Heart right ventricle (tissue), 16 donors: Measurements from ENCODE around the gene C22orf15. TPM values are rescaled to one million over a fixed set of nuclear protein-coding genes. Genes with fewer than 3 reads are reported as not detected.

Experiments
- ATAC-seq, 8 donors: fragments of 200-7000 bp; cut with Tn5 transposase; one replicate each; pipeline ENCODE4 v1.9.1; 2020; ENCODE audit warnings: mild to moderate bottlenecking in 8 of 8, moderate library complexity in 8 of 8, moderate number of reproducible peaks in 1 of 8
- DNase-seq, 2 donors: peaks; one replicate each; pipeline ENCODE4 v3.0.0-alpha.2; 2020
- H3K27ac ChIP-seq, 10 donors: fragments of 200-600 bp; sonication (generic) in 2 of 10; one replicate each; pipeline versions ENCODE4 v1.5.0 to v1.8.0; 2020 to 2022; ENCODE audit warnings: mild to moderate bottlenecking in 3 of 10
- H3K27me3 ChIP-seq, 7 donors: fragments of 200-600 bp; one replicate each; pipeline ENCODE4 v1.8.0; 2021 to 2022; ENCODE audit warnings: mild to moderate bottlenecking in 2 of 7
- H3K36me3 ChIP-seq, 9 donors: fragments of 200-600 bp; sonication (generic) in 1 of 9; one replicate each; pipeline versions ENCODE4 v1.5.0 to v1.8.0; 2020 to 2022; ENCODE audit warnings: mild to moderate bottlenecking in 2 of 9
- H3K4me1 ChIP-seq, 9 donors: fragments of 200-600 bp; sonication (generic) in 1 of 9; one replicate each; pipeline versions ENCODE4 v1.5.0 to v1.8.0; 2020 to 2022; ENCODE audit warnings: mild to moderate bottlenecking in 4 of 9
- H3K4me3 ChIP-seq, 10 donors: fragments of 200-600 bp; sonication (generic) in 2 of 10; one replicate each; pipeline versions ENCODE4 v1.5.0 to v1.8.0; 2020 to 2022; ENCODE audit warnings: mild to moderate bottlenecking in 7 of 10, moderate library complexity in 2 of 10
- H3K9me3 ChIP-seq, 11 donors: fragments of 200-600 bp in 10 of 11; sonication (generic) in 2 of 11; one replicate each; pipeline versions ENCODE4 v1.5.0 to v1.8.0; 2013 to 2022; ENCODE audit warnings: mild to moderate bottlenecking in 2 of 11, control low read depth in 1 of 11, moderate library complexity in 1 of 11
- WGBS, 2 donors: extraction: QIAGEN DNeasy Blood & Tissue Kit; methylation state at CpG; one replicate each; pipeline ENCODE4 v1.1.7; 2013; ENCODE audit warnings: inconsistent platforms in 1 of 2; 5-methylcytosine and 5-hydroxymethylcytosine counted together
- intact Hi-C, 10 donors: fragments of 100-400 bp; cut with DNase I; formaldehyde crosslinking; loops; one replicate each; pipeline versions ENCODE4 v1.11.1 to v1.14.2; 2022
- polyA plus RNA-seq, 2 donors: library from polyadenylated mRNA; stranded (reverse); fragments of 200-250 nt; gene quantifications; one replicate each; pipeline ENCODE4 v1.2.3, GENCODE V29; 2013
- total RNA-seq, 10 donors: library from RNA; stranded (reverse); fragmentation: NEBNext Ultra II Directional in 3 of 10; extraction: Animal tissue kit (Norgen Biotek cat#: 25700) in 3 of 10; gene quantifications; one replicate each; pipeline versions ENCODE4 v1.2.1 to v1.2.4, GENCODE V29; 2021 to 2023
- TF ChIP-seq, protein P1 (sequence below), 9 donors: fragments of 200-600 bp; sonication (generic) in 2 of 9; IDR thresholded peaks; one replicate each; pipeline versions ENCODE4 v1.5.0 to v1.8.0; 2021 to 2022; ENCODE audit warnings: antibody characterized with exemption in 9 of 9, mild to moderate bottlenecking in 5 of 9, moderate library complexity in 1 of 9
- donor health status: Arrhythmogenic right ventricular cardiomyopathy.
- donor health status: ischemic (EF 13 %, LVEDD 7.1; RV severe dilation, severe dysfunction).
- donor health status: healthy with polysubstance abuse.
- donor health status: DM: no; HTN: yes; CAD: no.
- donor health status: DM: no; HTN: no; CAD: no.
- donor health status: ischemic (EF 25% LVEDD 6.9; RV normal size, moderate dysfunction).
- donor health status: ischemic (EF 25% LVEDD 5.7; RV mildly dilated, moderate dysfunction).
- donor health status: healthy.
- donor health status: DM: yes; HTN: yes; CAD: no.
- donor health status: Ischemic cardiomyopathy.
- donor health status: ischemic (EF 35%, LVEDD 5.7; RV mildly dilated, moderate dysfunction).
- donor health status: nonischemic (EF 11% LVEDD 7.7; RV severe dilation, severe dysfunction).
- donor health status: DM: yes; HTN: yes; CAD: no.
- donor health status: PGD.
- donor health status: ischemic (EF 29% LVEDD 5.4; RV normal size, mild dysfunction).
- donor health status: nonischemic (EF 23%, LVEDD 6.1; RV moderate dilation, normal function).

C22orf15 gene
- total and polyA plus RNA-seq, 12 donors, result 0.12 to 0.66 TPM; not detected in 10

DNA sequence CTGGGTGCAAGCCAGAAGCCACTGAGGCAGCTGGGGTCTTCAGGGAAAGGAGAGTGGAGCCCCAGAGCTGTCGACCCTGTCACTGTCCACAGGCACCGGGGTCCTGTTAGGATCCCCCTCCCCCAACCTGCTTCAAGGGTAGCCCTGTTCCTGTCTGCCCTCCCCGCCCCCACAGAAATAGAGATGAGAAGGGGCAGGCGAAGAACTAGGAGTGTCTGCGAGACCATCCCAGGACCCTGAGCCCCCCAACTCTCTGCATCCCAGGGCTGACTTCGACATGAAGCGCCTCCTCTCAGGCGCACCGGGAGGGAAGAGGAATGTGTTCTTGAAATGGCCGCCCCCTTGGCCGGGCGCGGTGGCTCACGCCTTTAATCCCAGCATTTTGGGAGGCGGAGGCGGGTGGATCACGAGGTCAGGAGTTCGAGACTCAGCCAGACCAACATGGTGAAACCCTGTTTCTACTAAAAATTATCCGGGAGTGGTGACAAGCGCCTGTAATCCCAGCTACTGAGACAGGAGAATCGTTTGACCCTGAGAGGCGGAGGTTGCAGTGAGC, 11.3 kb upstream of the C22orf15 start:
- Histone ChIP-seq H3K27ac (peak overlapping the region; percentile 19 to 96 (median 90)), H3K9me3 (no peaks in the 10 kb centered on the region), H3K4me3 (peak overlapping the region; percentile 30 to 96 (median 76)), H3K36me3 (no peaks in the 10 kb centered on the region), H3K4me1 (peaks cover 6 to 25% (median 12%) of the 10 kb centered on the region in 9 donors), H3K27me3 (no peaks in the 10 kb centered on the region)
- TF ChIP-seq, protein P1, sequence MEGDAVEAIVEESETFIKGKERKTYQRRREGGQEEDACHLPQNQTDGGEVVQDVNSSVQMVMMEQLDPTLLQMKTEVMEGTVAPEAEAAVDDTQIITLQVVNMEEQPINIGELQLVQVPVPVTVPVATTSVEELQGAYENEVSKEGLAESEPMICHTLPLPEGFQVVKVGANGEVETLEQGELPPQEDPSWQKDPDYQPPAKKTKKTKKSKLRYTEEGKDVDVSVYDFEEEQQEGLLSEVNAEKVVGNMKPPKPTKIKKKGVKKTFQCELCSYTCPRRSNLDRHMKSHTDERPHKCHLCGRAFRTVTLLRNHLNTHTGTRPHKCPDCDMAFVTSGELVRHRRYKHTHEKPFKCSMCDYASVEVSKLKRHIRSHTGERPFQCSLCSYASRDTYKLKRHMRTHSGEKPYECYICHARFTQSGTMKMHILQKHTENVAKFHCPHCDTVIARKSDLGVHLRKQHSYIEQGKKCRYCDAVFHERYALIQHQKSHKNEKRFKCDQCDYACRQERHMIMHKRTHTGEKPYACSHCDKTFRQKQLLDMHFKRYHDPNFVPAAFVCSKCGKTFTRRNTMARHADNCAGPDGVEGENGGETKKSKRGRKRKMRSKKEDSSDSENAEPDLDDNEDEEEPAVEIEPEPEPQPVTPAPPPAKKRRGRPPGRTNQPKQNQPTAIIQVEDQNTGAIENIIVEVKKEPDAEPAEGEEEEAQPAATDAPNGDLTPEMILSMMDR (IDR thresholded peaks at IDR 0.05), result no peak
- intact Hi-C loops, result loop anchor here in 1 of 10 donors (2.0 kb wide), 1 partner anchor 35 kb away; no protein-coding TSS in a partner anchor
- peak in 1 of 2 donors; percentile 41 for DNase-seq
- WGBS, 2 donors, result 23 to 32% methylated on average over 22 of the region's 22 CpGs
- ATAC-seq, result peak; percentile 14 to 64 (median 41)

DNA sequence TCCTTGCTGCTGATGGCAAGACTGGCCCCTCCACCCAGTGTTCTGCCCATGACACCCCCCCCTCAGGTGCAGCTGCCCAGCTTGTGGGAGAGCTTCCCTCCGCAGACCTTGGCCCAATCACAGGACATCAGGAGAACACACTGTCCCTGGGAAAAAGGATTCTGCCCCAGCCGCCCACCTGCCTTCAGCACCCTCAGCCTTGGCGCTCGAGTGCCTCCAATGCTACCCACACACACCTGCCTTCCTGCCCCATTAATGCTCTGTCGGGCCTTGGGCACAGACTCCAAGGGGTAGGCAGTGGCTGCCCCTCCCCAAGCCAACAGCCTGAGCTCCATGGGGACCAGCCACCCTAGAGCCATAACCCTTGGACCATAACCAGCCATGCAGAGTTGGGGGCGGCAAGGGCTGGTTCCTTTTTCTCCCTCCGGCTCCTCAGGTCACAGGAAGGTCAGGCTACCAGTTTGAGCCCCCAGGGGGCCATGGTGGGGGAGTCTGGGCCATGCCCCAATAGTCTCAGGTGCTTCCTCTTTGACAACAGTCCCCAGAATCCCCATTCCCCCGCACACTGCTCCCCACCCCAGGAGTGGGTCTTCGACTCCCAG, 10.6 kb upstream of the C22orf15 start:
- Histone ChIP-seq H3K36me3 (no peaks in the 10 kb centered on the region), H3K27me3 (no peaks in the 10 kb centered on the region), H3K9me3 (no peaks in the 10 kb centered on the region), H3K4me1 (peaks cover 6 to 25% (median 12%) of the 10 kb centered on the region in 9 donors), H3K4me3 (peak overlapping the region in 2 of 10 donors; percentile 91 to 96), H3K27ac (no peak overlapping the region)
- 84 to 94% methylated on average over 9 of the region's 9 CpGs for WGBS, 2 donors
- ATAC-seq (peak in 1 of 8 donors; percentile 9), DNase-seq (no peak)
- TF ChIP-seq, protein P1 (IDR thresholded peaks at IDR 0.05), result no peak
- intact Hi-C loops, result no loop called here

DNA sequence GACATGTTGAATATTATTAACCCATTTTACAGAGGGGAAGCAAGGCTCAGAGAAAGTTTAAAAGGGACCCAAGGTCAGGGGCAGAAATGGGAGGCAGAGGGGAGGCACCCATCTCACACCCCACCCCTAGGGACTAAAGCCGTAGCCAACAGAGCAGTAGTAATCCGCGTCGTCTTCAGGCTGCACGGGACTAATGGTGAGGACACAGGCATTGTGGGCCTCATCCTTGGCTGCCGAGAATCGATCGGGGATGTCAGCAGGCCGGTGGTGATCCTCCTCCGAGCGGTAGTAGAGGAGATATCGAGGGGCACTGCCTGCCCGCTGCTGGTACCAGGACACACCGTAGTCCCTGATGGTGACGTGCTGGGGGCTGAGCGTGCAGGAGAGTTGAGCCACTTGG, 10.0 kb upstream of the C22orf15 start:
- no peak overlapping the region for H3K27ac ChIP-seq
- intact Hi-C loops, result no loop called here
- peaks cover 6 to 25% (median 12%) of the 10 kb centered on the region in 9 donors for H3K4me1 ChIP-seq
- H3K27me3 ChIP-seq, result no peaks in the 10 kb centered on the region
- no peaks in the 10 kb centered on the region for H3K9me3 ChIP-seq
- H3K4me3 ChIP-seq, result no peak overlapping the region
- no peak for ATAC-seq
- WGBS, 2 donors, result 93 to 95% methylated on average over 16 of the region's 16 CpGs
- no peaks in the 10 kb centered on the region for H3K36me3 ChIP-seq
- DNase-seq, result no peak
- TF ChIP-seq, protein P1 (IDR thresholded peaks at IDR 0.05), result no peak

DNA sequence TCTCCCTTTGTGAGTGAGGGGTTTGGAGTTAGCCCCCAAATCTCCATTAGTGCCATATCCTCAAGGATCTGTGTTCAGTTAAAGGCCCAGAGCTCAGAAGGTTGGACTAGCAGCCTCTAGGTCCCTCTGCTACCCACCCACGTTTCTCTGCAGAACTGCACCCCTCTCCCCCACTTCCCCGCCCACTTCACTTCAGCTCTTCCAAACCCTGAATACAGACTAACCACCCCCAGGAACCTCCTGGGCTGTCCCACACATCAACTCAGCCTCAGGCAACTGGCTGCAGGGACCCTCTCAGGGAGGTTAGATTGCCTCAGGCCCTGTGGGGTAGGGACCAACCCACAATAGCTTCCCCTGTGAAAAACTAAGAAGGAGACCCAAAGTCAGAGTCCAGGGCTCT, 9.4 kb upstream of the C22orf15 start:
- WGBS, 2 donors, result 71 to 76% methylated on average over 2 of the region's 2 CpGs
- Histone ChIP-seq H3K27ac (no peak overlapping the region), H3K27me3 (no peaks in the 10 kb centered on the region), H3K36me3 (no peaks in the 10 kb centered on the region), H3K4me1 (peaks cover 6 to 25% (median 12%) of the 10 kb centered on the region in 9 donors), H3K9me3 (no peaks in the 10 kb centered on the region), H3K4me3 (no peak overlapping the region)
- DNase-seq, result no peak
- no peak for ATAC-seq
- intact Hi-C loops, result no loop called here
- TF ChIP-seq, protein P1 (IDR thresholded peaks at IDR 0.05), result no peak
